OCI-LY3 (cell line): ENCODE results near the gene MCM7.
A peak's percentile ranks its signal among the peaks of the same experiment; 100 is the strongest.

Experiments
- H2AFZ ChIP-seq: fragments of 200-600, 300-600 bp; shearing (Covaris generic); 2 replicates; pipeline ENCODE4 v1.6.0; 2014; ENCODE audit warnings: antibody characterized with exemption, low read depth, low read length
- H3K27ac ChIP-seq: fragments of 200-600, 300-600 bp; sonication (generic); 2 replicates; pipeline ENCODE4 v1.5.1; 2014; ENCODE audit warnings: mild to moderate bottlenecking, low read length, moderate library complexity, mixed read lengths
- H3K27me3 ChIP-seq: fragments of 200-600, 300-600 bp; sonication (generic); 2 replicates; pipeline ENCODE4 v1.6.1; 2014; ENCODE audit warnings: low read depth, low read length, mixed read lengths
- H3K36me3 ChIP-seq: fragments of 200-600, 300-600 bp; sonication (generic); replicated peaks from 2 replicates; pipeline ENCODE3; 2014; ENCODE audit warnings: low read depth, low read length, mixed read lengths
- H3K4me1 ChIP-seq: fragments of 300-600, 200-600 bp; sonication (generic); 2 replicates; pipeline ENCODE4 v1.6.1; 2014; ENCODE audit warnings: low read length, mixed read lengths
- H3K4me2 ChIP-seq: fragments of 200-600, 300-600 bp; sonication (generic); 2 replicates; pipeline ENCODE4 v1.6.1; 2014; ENCODE audit warnings: low read length, mixed read lengths
- H3K4me3 ChIP-seq: fragments of 300-600, 200-600 bp; sonication (generic); 2 replicates; pipeline ENCODE4 v1.5.1; 2014; ENCODE audit warnings: antibody characterized with exemption, mild to moderate bottlenecking, low read length, moderate library complexity
- H3K79me2 ChIP-seq: fragments of 300-600, 200-600 bp; shearing (Covaris generic); 2 replicates; pipeline ENCODE4 v1.6.1; 2014; ENCODE audit warnings: mild to moderate bottlenecking, low read length, mixed read lengths
- H3K9ac ChIP-seq: fragments of 300-600, 200-600 bp; shearing (Covaris generic); 2 replicates; pipeline ENCODE4 v1.6.0; 2014; ENCODE audit warnings: mild to moderate bottlenecking, low read length, moderate library complexity
- H3K9me3 ChIP-seq: fragments of 200-600, 300-600 bp; shearing (Covaris generic); 2 replicates; pipeline ENCODE4 v1.6.1; 2014; ENCODE audit warnings: low read length, mixed read lengths; ENCODE audit not compliant: insufficient read depth
- H4K20me1 ChIP-seq: fragments of 200-600, 300-600 bp; sonication (generic); 2 replicates; pipeline ENCODE4 v1.6.1; 2016; ENCODE audit warnings: low read length, mixed read lengths; ENCODE audit not compliant: insufficient read depth
- EZH2phosphoT487 ChIP-seq: fragments of 200-600 bp; shearing (Covaris generic); IDR thresholded peaks from 2 replicates; pipeline ENCODE4 v1.6.1; 2018; ENCODE audit warnings: antibody characterized with exemption, mixed run types, low read depth
- TF ChIP-seq, protein P1 (sequence below): fragments of 200-600, 300-600 bp; sonication (generic); IDR thresholded peaks from 2 replicates; pipeline ENCODE4 v1.5.1; 2014; ENCODE audit warnings: antibody characterized with exemption, low read length, low read depth

Gene MCM7

DNA sequence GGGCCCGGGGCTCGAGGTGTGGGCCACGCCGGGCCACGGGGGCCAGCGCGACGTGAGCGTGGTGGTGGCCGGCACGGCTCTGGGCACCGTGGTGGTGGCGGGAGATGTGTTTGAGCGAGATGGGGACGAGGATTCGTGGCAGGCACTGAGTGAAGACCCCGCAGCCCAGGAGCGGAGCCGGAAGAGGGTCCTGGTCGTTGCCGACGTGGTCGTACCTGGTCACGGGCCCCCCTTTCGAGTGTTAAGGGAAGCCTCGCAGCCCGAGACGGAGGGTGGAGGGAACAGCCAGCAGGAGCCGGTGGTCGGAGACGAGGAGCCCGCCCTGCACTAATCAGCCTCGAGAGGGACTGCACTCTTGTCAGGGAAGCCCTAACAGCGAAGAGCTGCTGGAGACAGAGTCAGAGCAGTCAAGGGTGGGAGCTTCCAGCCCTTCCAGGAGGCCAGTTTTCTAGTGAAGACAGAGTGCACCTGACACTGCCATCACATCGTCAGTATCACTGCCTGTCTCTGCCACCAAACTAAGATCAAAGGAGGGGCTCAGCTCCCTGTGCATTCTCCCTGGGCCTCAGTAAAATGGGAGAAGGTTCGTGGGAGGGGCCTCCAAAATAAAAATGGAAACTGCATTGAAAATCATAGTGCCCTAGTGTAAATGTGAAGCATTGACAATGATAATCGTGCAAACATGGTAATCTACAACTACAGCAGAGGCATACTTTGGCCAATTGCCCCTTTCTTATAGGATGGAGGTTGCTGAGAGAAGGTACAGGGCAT, 26.9 kb upstream of the MCM7 start:
- Histone ChIP-seq H4K20me1 (no peaks in the 10 kb centered on the region), H3K9ac (peak overlapping the region; percentile 96), H2AFZ (peak overlapping the region; percentile 81), H3K9me3 (no peaks in the 10 kb centered on the region), H3K4me1 (peaks cover 19% of the 10 kb centered on the region), H3K79me2 (peaks cover 17% of the 10 kb centered on the region), H3K27me3 (no peaks in the 10 kb centered on the region), H3K4me2 (peak overlapping the region; percentile 90), H3K27ac (peak overlapping the region; percentile 94), H3K4me3 (peak overlapping the region; percentile 97), H3K36me3 (peaks cover 7% of the 10 kb centered on the region)
- TF ChIP-seq, protein P1, sequence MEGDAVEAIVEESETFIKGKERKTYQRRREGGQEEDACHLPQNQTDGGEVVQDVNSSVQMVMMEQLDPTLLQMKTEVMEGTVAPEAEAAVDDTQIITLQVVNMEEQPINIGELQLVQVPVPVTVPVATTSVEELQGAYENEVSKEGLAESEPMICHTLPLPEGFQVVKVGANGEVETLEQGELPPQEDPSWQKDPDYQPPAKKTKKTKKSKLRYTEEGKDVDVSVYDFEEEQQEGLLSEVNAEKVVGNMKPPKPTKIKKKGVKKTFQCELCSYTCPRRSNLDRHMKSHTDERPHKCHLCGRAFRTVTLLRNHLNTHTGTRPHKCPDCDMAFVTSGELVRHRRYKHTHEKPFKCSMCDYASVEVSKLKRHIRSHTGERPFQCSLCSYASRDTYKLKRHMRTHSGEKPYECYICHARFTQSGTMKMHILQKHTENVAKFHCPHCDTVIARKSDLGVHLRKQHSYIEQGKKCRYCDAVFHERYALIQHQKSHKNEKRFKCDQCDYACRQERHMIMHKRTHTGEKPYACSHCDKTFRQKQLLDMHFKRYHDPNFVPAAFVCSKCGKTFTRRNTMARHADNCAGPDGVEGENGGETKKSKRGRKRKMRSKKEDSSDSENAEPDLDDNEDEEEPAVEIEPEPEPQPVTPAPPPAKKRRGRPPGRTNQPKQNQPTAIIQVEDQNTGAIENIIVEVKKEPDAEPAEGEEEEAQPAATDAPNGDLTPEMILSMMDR: no peak
- no peak for TF ChIP-seq EZH2phosphoT487

GRCh38 chr7:100126931-100127865, 26.0 kb upstream of the MCM7 start, which contains the start of gene MBLAC1:
Gene MBLAC1, plus strand, starts transcription at chr7:100126967. Its CDS starts 429 bp downstream, at chr7:100127396.
- Histone ChIP-seq H2AFZ (peak within 1 kb of the TSS; percentile 92), H4K20me1 (no peaks in the 10 kb centered on the region), H3K27ac (peak within 1 kb of the TSS; percentile 94), H3K36me3 (peaks cover 7% of the 10 kb centered on the region), H3K9ac (peak within 1 kb of the TSS; percentile 96), H3K9me3 (no peaks in the 10 kb centered on the region), H3K4me1 (peaks cover 16% of the 10 kb centered on the region), H3K27me3 (no peaks in the 10 kb centered on the region), H3K4me3 (peak within 1 kb of the TSS; percentile 97), H3K4me2 (peak within 1 kb of the TSS; percentile 90), H3K79me2 (peaks cover 17% of the 10 kb centered on the region)
- no peak for TF ChIP-seq EZH2phosphoT487
- TF ChIP-seq, protein P1: no peak

GRCh38 chr7:100126239-100126930, 25.2 kb upstream of the MCM7 start:
- Histone ChIP-seq H3K4me3 (peak overlapping the region; percentile 97), H3K4me1 (peaks cover 16% of the 10 kb centered on the region), H4K20me1 (no peaks in the 10 kb centered on the region), H3K27ac (peak overlapping the region; percentile 94), H3K79me2 (peaks cover 17% of the 10 kb centered on the region), H3K36me3 (peaks cover 7% of the 10 kb centered on the region), H2AFZ (peak overlapping the region; percentile 92), H3K27me3 (no peaks in the 10 kb centered on the region), H3K9me3 (no peaks in the 10 kb centered on the region), H3K9ac (peak overlapping the region; percentile 96), H3K4me2 (peak overlapping the region; percentile 90)
- TF ChIP-seq, protein P1: no peak
- TF ChIP-seq EZH2phosphoT487: no peak
